T-cell (primary cell): ENCODE measurements around the gene RBL1. TPM values are rescaled to one million over a fixed set of nuclear protein-coding genes. Genes with fewer than 3 reads are reported as not detected.
A peak's percentile ranks its signal among the peaks of the same experiment; 100 is the strongest.
"Not testable (repeated sequence)": the region's sequence is repeated elsewhere in the genome, so short reads cannot be mapped to it uniquely, and the experiment has no call there.

Experiments used
- ATAC-seq, 4 experiments: fragments of 200-7000 bp in 3 of 4; fragments of 150-1000 bp in 1 of 4; cut with Tn5 transposase; replicated peaks in 1 of 4; 1 replicate in 3 of 4; 2 replicates in 1 of 4; pipeline ENCODE4 v1.10.0; 2021; ENCODE audit warnings: moderate library complexity in 3 of 4, mild to moderate bottlenecking in 2 of 4, moderate number of reproducible peaks in 1 of 4
- CTCF ChIA-PET, 2 donors: fragments of 300-600 bp; sonication (Branson Sonifier 250); formaldehyde crosslinking; loops; one replicate each; lab custom pipeline; 2022; ENCODE audit warnings: antibody characterized with exemption in 2 of 2; lab: Charles Lee
- POLR2A ChIA-PET, 2 donors: fragments of 300-600 bp; sonication (Branson Sonifier 250); formaldehyde crosslinking; loops; one replicate each; lab custom pipeline; 2022; ENCODE audit warnings: antibody characterized with exemption in 2 of 2; lab: Charles Lee
- DNase-seq, 35 experiments: peaks; one replicate each; pipeline versions ENCODE4 v3.0.0 to v3.0.0-alpha.2; 2013 to 2023
- H3K27ac ChIP-seq: one replicate; pipeline ENCODE4 v1.5.1; 2013; ENCODE audit warnings: low read length
- H3K27me3 ChIP-seq, 2 experiments: replicated peaks in 1 of 2; 1 replicate in 1 of 2; 2 replicates in 1 of 2; pipeline versions ENCODE4 v1.6.1 to v1.7.0; 2013; ENCODE audit warnings: low read length in 1 of 2, mixed read lengths in 1 of 2; ENCODE audit not compliant: control insufficient read depth in 2 of 2, insufficient read depth in 2 of 2; ENCODE audit errors: extremely low read depth in 1 of 2
- H3K36me3 ChIP-seq, 2 donors: 1 replicate in 1 of 2; 2 replicates in 1 of 2; pipeline versions ENCODE4 v1.6.1 to v1.7.0; 2013; ENCODE audit warnings: low read length in 1 of 2; ENCODE audit not compliant: control insufficient read depth in 2 of 2, insufficient read depth in 1 of 2; ENCODE audit errors: extremely low read depth in 1 of 2
- H3K4me1 ChIP-seq, 2 experiments: 1 replicate in 1 of 2; 2 replicates in 1 of 2; pipeline versions ENCODE4 v1.6.1 to v1.7.0; 2013; ENCODE audit warnings: low read length in 2 of 2, mixed read lengths in 1 of 2; ENCODE audit not compliant: insufficient read depth in 2 of 2, control insufficient read depth in 1 of 2; ENCODE audit errors: extremely low read depth in 1 of 2
- H3K4me3 ChIP-seq, 2 donors: 1 replicate in 1 of 2; 2 replicates in 1 of 2; pipeline versions ENCODE4 v1.5.1 to v1.7.0; 2013; ENCODE audit warnings: mild to moderate bottlenecking in 2 of 2, low read length in 1 of 2, moderate library complexity in 1 of 2; ENCODE audit not compliant: control insufficient read depth in 1 of 2; ENCODE audit errors: extremely low read depth in 1 of 2
- H3K9me3 ChIP-seq: 2 replicates; pipeline ENCODE4 v1.7.0; 2013
- H3K27ac Mint-ChIP-seq, 2 donors: one replicate each; pipeline ENCODE4 v1.8.0; 2020 to 2021; ENCODE audit warnings: mild to moderate bottlenecking in 2 of 2, mixed read lengths in 2 of 2
- H3K27me3 Mint-ChIP-seq, 2 donors: one replicate each; pipeline ENCODE4 v1.8.0; 2021 to 2022; ENCODE audit warnings: mixed read lengths in 2 of 2
- H3K36me3 Mint-ChIP-seq: one replicate; pipeline ENCODE4 v1.8.0; 2021; ENCODE audit warnings: mixed read lengths
- H3K4me1 Mint-ChIP-seq, 3 donors: one replicate each; pipeline ENCODE4 v1.8.0; 2020 to 2022; ENCODE audit warnings: mixed read lengths in 3 of 3, mild to moderate bottlenecking in 1 of 3
- H3K4me3 Mint-ChIP-seq, 3 donors: one replicate each; pipeline ENCODE4 v1.8.0; 2020 to 2022; ENCODE audit warnings: mild to moderate bottlenecking in 3 of 3, mixed read lengths in 3 of 3, moderate library complexity in 3 of 3
- H3K9me3 Mint-ChIP-seq, 3 donors: one replicate each; pipeline ENCODE4 v1.8.0; 2020 to 2022; ENCODE audit warnings: mixed read lengths in 3 of 3
- WGBS: methylation state at CpG from one replicate; pipeline ENCODE4 v1.1.5; 2013; ENCODE audit warnings: missing lambda C conversion rate; ENCODE audit not compliant: insufficient coverage; 5-methylcytosine and 5-hydroxymethylcytosine counted together
- total RNA-seq, 35 experiments: library from RNA in 6 of 35; stranded (reverse) in 6 of 35; fragments of 120-200 nt in 1 of 35; gene quantifications; one replicate each; pipeline versions ENCODE4 v1.2.1 to v1.2.4 and lab custom pipeline; 2013 to 2026

RBL1 gene
- total RNA-seq, 5 donors from 2014 or later (not counting 1 experiment from before 2014, with no cell fraction given) = 24.3 to 29.7 (median 28.2) TPM

- Mint-ChIP-seq H3K4me3 (no peak overlapping the region), H3K9me3 (no peaks in the 10 kb centered on the region), H3K27me3 (no peaks in the 10 kb centered on the region), H3K4me1 (peaks cover 0 to 4% (median 3%) of the 10 kb centered on the region in 3 donors), H3K36me3 (no peaks in the 10 kb centered on the region), H3K27ac (no peak overlapping the region)
- ChIA-PET CTCF (interaction anchor here in 1 of 2 donors (0.7 kb wide), 1 partner anchor 14 kb away, joined by 3 read pairs; no protein-coding TSS in a partner anchor), POLR2A (no interaction called here)
- Histone ChIP-seq H3K4me1 (no peaks in the 10 kb centered on the region), H3K4me3 (no peak overlapping the region), H3K27me3 (peaks cover 0 to 2% of the 10 kb centered on the region in 2 experiments), H3K9me3 (no peaks in the 10 kb centered on the region), H3K27ac (no peak overlapping the region), H3K36me3 (no peaks in the 10 kb centered on the region)
- WGBS = no CpG with 5 or more reads among the region's 3 CpGs
- ATAC-seq = no peak
- no peak for DNase-seq
Measured at GRCh38 chr20:37131486-37131885, 35.7 kb upstream of the RBL1 start.

DNA sequence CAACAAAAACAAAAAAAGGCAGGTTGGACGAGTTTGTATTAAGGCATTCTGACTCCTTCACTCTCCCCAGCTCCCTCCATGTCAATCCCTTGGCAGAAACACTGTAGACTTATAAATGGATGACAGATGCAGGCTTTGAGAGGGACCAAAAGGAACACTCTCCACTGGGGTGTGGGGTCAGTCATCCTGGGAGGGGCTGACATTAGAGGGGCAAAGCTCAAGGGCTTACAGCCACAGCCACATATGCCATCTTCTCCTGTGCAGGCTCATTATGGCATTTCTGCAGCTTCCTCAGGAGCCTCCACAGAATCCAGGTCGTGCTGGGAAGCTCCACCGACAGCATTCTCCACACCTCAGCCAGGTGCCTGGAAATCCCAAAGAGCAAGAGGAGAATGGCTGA lies 33.0 kb upstream of the RBL1 start:
- no peak overlapping the region for H3K27ac ChIP-seq
- ATAC-seq = no peak
- Mint-ChIP-seq H3K27me3 (no peaks in the 10 kb centered on the region), H3K4me3 (no peak overlapping the region), H3K36me3 (no peaks in the 10 kb centered on the region), H3K4me1 (peaks cover 0 to 4% (median 3%) of the 10 kb centered on the region in 3 donors), H3K9me3 (no peaks in the 10 kb centered on the region), H3K27ac (no peak overlapping the region)
- no peaks in the 10 kb centered on the region for H3K9me3 ChIP-seq
- H3K27me3 ChIP-seq = peaks cover 0 to 2% of the 10 kb centered on the region in 2 experiments
- WGBS = 75% methylated on average over 2 of the region's 3 CpGs
- no peaks in the 10 kb centered on the region for H3K36me3 ChIP-seq
- CTCF ChIA-PET = no interaction called here
- no peaks in the 10 kb centered on the region for H3K4me1 ChIP-seq
- POLR2A ChIA-PET = no interaction called here
- no peak for DNase-seq
- H3K4me3 ChIP-seq = no peak overlapping the region

DNA sequence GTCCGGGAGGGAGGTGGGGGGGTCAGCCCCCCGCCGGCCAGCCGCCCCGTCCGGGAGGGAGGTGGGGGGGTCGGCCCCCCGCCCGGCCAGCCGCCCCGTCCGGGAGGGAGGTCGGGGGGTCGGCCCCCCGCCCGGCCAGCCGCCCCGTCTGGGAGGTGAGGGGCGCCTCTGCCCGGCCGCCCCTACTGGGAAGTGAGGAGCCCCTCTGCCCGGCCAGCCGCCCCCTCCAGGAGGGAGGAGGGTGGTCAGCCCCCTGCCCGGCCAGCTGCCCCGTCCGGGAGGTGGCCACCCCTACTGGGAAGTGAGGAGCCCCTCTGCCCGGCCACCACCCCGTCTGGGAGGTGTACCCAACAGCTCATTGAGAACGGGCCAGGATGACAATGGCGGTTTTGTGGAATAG lies 30.5 kb upstream of the RBL1 start:
- H3K4me1 ChIP-seq, H3K27ac Mint-ChIP-seq, DNase-seq, H3K27me3 ChIP-seq, H3K4me3 ChIP-seq, H3K9me3 ChIP-seq, H3K36me3 ChIP-seq, H3K27ac ChIP-seq, H3K9me3 Mint-ChIP-seq, POLR2A ChIA-PET, H3K36me3 Mint-ChIP-seq, H3K4me1 Mint-ChIP-seq, CTCF ChIA-PET, H3K4me3 Mint-ChIP-seq, ATAC-seq, H3K27me3 Mint-ChIP-seq: not testable (repeated sequence)
- no CpG with 5 or more reads among the region's 30 CpGs for WGBS

DNA sequence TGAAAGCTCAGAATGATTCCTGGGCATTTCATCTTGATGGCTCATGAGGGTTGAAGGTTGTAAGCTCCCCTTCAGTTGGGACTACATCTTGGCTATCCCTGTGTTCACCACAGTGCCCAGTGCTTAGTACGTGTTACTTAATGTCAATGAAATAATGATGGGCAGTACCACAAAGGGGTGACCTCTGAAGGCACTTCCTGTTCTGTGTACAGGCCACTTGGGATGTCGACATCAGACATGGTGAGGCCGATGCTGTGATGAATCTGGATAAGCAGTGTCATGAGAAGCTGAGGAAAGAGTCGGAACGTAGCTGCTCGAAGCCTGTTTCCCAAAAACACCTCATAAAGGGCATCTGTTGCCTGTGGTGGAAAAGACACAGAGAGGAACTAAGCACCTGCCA lies 27.6 kb upstream of the RBL1 start:
- ChIA-PET POLR2A (no interaction called here), CTCF (no interaction called here)
- no peaks in the 10 kb centered on the region for H3K27me3 Mint-ChIP-seq
- ATAC-seq (no peak), DNase-seq (peak in 2 of 35 experiments; percentile 0 to 18)
- no peaks in the 10 kb centered on the region for H3K9me3 Mint-ChIP-seq
- Histone ChIP-seq H3K36me3 (no peaks in the 10 kb centered on the region), H3K9me3 (no peaks in the 10 kb centered on the region), H3K4me1 (no peaks in the 10 kb centered on the region), H3K27ac (no peak overlapping the region), H3K27me3 (peaks cover 0 to 2% of the 10 kb centered on the region in 2 experiments), H3K4me3 (no peak overlapping the region)
- H3K4me1 Mint-ChIP-seq = no peaks in the 10 kb centered on the region
- no peak overlapping the region for H3K4me3 Mint-ChIP-seq
- WGBS = 78% methylated on average over 1 of the region's 6 CpGs
- no peaks in the 10 kb centered on the region for H3K36me3 Mint-ChIP-seq
- no peak overlapping the region for H3K27ac Mint-ChIP-seq

DNA sequence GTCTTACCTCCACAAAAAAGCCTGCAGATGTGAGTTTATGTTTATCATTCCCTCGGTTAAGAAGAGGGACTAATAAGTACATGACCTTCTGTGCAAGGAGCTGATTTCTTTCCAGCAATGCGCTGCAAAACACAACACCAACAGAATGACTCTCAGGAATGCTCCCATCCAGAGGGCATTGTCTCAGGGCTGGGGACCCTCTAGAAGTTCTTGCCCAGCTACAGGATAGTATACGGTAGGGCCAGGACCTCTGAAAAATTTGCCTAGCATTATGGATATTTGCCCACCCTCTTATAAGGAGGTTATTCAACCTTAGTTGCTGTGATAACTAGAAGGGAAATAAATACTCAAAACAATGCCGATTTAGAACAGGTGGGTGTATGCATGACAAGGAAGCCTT lies 24.7 kb upstream of the RBL1 start:
- H3K4me1 Mint-ChIP-seq = no peaks in the 10 kb centered on the region
- Histone ChIP-seq H3K27me3 (peaks cover 0 to 5% of the 10 kb centered on the region in 2 experiments), H3K9me3 (no peaks in the 10 kb centered on the region), H3K4me3 (no peak overlapping the region), H3K36me3 (no peaks in the 10 kb centered on the region), H3K27ac (no peak overlapping the region), H3K4me1 (no peaks in the 10 kb centered on the region)
- ChIA-PET POLR2A (interaction anchor here in 1 of 2 donors (0.7 kb wide), 1 partner anchor 657 kb away, joined by 3 read pairs; no protein-coding TSS in a partner anchor), CTCF (no interaction called here)
- no peak for DNase-seq
- no peaks in the 10 kb centered on the region for H3K27me3 Mint-ChIP-seq
- H3K36me3 Mint-ChIP-seq = no peaks in the 10 kb centered on the region
- H3K9me3 Mint-ChIP-seq = no peaks in the 10 kb centered on the region
- 90% methylated on average over 2 of the region's 4 CpGs for WGBS
- H3K27ac Mint-ChIP-seq = no peak overlapping the region
- no peak overlapping the region for H3K4me3 Mint-ChIP-seq
- ATAC-seq = no peak

DNA sequence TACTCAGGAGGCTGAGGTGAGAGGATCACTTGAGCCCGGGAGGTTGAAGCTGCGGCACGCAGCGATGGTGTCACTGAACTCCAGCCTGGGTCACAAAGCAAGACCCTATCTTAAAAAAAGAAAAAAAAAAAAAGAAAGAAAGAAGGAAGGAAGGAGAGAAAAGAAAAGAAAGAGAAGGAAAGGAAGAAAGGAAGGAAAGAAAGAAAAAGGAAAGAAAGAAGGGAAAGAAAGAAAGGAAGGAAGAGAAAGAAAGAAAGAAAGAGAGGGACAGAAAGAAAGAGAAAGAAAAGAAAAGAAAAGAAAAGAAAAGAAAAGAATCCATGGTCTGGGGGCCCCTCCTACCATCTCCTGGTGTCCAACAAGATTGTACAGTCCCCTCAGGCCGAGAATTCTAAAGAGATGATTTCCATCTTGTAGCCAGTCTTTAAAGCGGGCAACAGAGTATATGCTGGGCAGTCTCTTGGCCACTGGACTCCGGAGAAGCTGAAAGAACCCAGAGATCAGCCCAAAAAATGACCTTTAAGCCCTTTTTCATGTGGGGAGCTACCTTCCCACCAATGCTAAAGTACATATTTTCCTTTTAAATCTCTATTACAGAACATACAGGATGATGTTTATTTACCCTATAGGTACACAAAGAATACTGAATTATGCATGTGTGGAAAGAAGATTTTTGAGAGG lies 23.7 kb upstream of the RBL1 start:
- Mint-ChIP-seq H3K27ac (no peak overlapping the region), H3K27me3 (no peaks in the 10 kb centered on the region), H3K4me3 (no peak overlapping the region), H3K4me1 (no peaks in the 10 kb centered on the region), H3K36me3 (no peaks in the 10 kb centered on the region), H3K9me3 (no peaks in the 10 kb centered on the region)
- ATAC-seq (no peak), DNase-seq (no peak)
- CTCF ChIA-PET = no interaction called here
- peaks cover 0 to 5% of the 10 kb centered on the region in 2 experiments for H3K27me3 ChIP-seq
- no peaks in the 10 kb centered on the region for H3K4me1 ChIP-seq
- POLR2A ChIA-PET = interaction anchor here in 1 of 2 donors (0.7 kb wide), 1 partner anchor 656 kb away, joined by 3 read pairs; no protein-coding TSS in a partner anchor
- 98% methylated on average over 6 of the region's 7 CpGs for WGBS
- no peaks in the 10 kb centered on the region for H3K36me3 ChIP-seq
- H3K9me3 ChIP-seq = no peaks in the 10 kb centered on the region
- no peak overlapping the region for H3K4me3 ChIP-seq
- no peak overlapping the region for H3K27ac ChIP-seq
